Limb (tissue), 2 donors: Measurements from ENCODE around the gene NFIA.

ENCODE experiments used
- DNase-seq, 2 donors: peaks; one replicate each; pipeline ENCODE4 v3.0.0-alpha.2; 2016; ENCODE audit errors: extremely low spot score in 2 of 2

The NFIA gene

GRCh38 chr1:61486783-61487536 is 404.6 kb downstream of the NFIA start:
- no peak for DNase-seq

GRCh38 chr1:61487801-61488200 is 405.4 kb downstream of the NFIA start:
- DNase-seq = no peak

DNA sequence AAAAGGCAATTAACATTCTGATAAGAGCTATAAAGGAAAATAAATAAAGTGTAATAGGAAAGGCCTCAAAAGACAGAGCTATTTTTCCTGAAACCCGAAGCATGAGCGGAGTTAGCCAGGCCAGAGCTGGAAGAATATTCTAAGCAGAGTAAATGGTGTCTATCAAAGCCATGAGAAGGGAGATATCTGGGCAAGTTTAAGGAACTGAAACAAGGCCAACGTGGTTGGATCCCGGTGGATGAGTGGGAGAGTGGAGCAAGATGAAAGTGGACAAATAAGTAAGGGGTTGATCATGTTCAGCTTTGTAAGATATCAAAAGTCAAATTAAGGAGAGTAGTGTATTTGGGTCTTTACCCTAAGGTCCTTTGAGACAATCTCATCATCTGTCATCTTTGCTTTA is 408.6 kb downstream of the NFIA start:
- no peak for DNase-seq

- DNase-seq = no peak
Observed at GRCh38 chr1:61491497-61491896, 409.1 kb downstream of the NFIA start.

GRCh38 chr1:61494000-61494399 is 411.6 kb downstream of the NFIA start:
- no peak for DNase-seq

DNA sequence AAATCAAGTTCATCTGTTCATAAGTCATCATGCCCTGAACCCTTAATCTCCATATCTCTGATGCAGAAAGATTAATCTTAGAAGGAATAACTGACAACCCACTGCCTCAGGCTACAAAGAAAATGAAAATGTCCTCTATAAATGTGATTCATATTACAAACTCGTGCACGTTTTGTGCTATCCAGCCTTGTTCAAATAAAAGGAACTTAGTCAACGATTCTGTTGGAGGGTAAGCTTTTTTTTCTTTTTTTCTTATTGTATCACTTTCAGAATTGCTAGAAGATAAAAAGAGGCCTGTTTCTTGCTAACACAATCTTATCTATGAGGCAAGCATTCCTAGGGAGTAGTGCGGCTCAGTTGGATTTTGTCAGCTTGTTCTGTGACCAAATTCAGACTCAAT is 414.1 kb downstream of the NFIA start:
- no peak for DNase-seq

DNA sequence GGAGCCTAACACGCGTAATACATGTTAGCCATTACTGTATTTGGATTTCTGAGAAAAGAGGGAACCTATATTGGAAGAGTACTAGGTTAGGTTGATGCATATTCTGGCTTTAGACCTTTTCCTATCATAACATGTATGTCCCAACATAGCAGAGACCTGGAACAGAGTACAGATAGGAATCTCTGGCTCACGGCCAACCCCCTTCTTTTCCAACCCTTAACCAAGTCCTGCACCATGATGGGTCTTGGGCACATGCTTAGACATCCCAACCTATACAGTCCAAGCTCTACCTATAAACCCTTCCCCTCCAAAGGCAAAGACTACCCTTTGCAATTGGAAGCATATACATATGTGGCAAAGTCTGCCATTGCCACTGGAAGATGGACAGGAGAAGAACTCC is 414.7 kb downstream of the NFIA start:
- DNase-seq = no peak

DNA sequence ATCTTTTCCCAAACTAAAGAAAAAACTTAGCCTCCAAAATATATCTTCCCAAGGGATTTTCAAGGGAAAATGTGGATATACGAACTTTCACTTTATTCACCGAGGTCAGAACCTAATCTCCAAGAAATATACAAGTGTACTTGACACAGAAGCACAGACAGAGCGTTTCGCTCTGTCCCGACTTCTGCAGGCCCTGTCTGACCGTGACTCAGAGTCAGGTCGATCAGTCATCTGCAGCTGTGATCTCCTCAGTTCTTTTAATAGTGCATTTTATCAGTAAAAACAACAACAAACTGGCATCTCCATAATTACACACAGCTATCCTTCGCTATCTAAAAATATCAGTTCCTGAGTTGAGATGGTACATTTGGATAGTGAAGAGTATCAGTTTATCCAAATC is 416.0 kb downstream of the NFIA start:
- no peak for DNase-seq

DNA sequence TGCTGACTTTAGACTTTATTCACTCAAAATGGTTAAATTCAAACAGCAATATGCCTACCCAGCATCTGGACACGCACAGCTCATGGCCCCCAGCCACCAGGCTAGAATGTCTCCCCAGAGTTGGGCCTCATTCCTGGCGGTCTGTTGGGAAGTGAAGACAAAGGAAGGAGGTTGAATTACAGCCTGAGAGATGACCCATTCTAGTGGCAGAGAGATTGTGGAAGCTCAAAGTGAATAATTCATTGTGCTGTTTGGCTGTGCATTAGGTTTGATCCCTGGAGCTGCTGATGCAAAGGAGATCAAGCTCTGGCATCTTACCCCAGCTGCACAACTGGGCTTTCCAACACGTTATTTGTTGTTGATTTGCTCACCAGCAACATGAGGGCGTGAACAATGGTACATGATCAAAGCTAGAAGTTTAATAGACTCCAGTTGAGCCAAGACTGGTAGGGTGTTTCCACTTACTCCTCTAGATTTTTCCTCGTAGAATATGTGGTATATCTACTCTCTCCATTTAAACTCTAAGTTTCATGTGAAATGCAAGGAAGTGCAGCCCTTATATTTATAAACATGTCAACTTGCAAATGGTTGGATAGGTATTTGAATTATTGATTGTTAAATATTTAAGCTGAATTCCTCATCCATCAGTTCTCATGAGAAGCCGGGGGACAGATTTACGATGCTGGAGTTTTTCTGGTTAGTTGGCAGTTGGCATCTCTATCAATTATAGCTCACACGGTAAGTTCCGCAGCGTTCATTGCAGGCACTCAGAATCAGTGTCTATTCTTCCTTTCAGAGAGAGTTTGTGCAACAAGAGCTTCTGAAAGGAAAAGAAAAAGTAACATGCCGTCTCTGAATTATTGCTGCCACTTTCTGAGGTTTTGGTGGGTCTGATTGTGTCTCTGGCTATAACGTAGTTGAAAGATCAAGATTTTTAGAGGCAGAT is 419.9 kb downstream of the NFIA start:
- DNase-seq = no peak

GRCh38 chr1:61504305-61504704 is 421.9 kb downstream of the NFIA start:
- no peak for DNase-seq

- no peak for DNase-seq
Observed at GRCh38 chr1:61504852-61505390, 422.6 kb downstream of the NFIA start.

- no peak for DNase-seq
Observed at GRCh38 chr1:61506236-61506635, 423.9 kb downstream of the NFIA start.

DNA sequence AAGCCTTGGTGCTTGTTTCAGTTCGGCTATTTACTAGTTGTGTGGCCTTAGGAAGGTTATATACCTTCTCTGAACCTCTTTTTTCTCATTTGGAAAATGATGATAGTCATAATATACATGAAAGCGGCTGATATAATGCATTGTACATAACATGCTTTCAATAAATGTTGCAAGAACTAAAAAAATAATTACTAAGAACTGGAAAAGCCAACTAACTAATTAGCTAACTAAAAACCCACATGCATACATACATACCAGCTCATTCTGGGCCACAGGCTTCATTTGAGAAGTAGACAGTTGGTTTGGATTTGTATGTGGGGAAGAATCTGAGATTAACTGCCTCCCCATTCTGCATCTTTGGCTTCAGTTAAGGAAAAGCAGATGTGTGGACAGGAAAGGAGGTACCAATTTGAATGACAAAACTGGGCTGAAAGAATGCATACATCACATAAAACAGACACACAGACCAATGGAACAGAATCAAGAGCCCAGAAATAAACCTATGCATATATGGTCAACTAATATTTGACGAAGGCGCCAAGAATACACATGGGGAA is 424.7 kb downstream of the NFIA start:
- DNase-seq = no peak
